HG03196 (cell line): ENCODE measurements around the gene PLXNC1.

ENCODE experiments used
- ATAC-seq: cut with Tn5 transposase; IDR thresholded peaks from one replicate; pipeline ENCODE4 v1.9.1; 2021; ENCODE audit not compliant: unreplicated experiment

The PLXNC1 gene

DNA sequence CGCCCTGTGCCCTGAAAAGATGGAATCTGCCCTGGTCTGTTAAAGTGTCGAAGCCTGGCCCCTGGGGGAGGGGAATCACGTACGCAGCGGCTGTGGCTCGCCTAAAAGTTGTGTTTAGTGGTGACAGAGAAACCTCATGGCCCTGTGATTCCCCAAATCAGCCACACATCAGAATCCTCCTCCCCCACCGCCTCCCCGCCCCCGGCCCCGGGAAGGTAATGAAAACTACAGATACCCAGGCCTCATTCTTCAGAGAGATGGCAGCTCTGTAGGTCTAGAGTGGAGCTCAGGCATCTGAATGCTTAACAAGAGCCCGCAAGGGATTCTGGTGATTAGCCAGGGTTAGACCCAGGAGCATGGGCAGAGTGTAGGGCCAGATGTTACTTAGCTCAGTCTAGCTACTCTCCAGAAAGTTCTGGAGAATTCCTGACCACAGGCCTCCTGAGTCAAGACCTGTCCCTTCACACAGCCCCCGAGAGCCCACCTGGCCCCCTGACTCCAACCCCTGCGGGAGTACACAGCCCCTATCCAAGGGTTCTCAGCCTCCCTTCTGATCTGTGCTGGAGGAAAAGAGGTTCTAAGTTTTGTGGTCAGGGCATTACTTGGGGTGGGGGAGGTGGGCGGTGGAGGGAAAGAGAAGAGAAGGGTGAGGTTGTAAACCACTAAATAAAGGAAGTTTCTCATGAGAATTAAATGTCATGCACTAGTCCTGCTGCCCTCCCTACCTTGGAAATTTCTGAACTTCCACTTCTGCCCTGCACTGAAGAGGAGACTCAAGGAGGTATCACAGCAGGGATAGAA is 114.8 kb downstream of the PLXNC1 start:
- no peak for ATAC-seq

DNA sequence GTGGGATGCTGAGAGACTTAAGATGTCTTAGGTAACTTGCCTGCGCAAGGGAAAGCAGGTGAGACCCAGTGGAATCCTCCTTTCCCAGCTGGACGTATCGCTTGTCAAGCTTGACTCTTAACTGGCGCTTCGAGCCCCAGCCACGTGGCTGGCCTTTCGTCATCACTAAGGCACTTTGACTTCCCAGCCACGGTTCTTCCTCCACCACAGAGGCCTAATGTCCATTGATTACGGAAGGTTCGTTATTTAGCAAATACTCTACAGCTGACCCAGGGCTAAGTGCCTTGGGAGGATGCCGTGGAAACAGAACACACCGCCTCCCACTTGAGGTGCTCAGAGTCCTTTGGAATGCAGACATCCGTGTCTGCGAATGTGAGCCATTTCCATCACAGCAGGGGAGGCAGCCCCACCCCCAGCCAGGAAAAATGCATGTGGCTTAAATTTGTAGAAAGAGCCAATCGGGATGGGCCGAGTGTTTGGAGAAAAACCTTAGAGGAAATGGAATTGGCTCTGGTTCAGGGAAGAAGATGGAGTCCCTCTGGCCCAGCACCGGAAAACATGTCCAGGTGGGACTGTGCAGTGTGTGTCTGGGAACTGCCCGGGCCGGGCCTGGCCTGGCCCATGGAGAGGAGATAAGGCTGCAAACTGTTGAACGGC is 115.7 kb downstream of the PLXNC1 start:
- ATAC-seq, result no peak

DNA sequence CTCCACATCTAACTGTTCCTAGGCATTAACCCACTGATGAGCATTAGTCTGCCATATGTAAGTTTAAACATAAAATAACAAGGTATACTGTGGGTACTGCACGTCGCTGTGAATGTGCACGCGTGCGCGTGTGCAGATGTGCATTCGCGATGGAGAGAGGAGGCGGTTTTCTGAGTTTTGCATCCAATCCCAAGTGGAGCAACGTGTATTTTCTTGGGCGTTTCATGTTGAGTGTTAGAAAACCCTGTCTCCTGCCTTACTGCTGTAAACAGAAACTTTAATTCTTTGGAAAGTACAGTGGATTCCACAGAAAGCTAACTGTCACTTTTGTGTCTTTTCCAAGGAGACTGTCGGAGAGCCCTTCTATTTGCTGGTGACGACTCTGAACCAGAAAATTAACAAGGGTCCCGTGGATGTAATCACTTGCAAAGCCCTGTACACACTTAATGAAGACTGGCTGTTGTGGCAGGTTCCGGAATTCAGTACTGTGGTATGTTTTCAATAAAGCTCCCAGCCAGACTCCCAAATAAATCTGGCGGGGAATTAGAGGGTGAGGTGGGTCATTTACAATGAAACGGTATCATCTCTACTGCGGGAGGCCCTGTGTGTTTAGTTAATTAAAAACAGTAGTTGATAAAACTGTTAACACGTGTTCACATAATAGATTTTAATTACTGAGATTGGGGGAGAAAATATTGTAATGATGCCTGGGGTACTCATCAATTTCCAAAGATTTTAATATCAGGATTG is 116.5 kb downstream of the PLXNC1 start:
- no peak for ATAC-seq

DNA sequence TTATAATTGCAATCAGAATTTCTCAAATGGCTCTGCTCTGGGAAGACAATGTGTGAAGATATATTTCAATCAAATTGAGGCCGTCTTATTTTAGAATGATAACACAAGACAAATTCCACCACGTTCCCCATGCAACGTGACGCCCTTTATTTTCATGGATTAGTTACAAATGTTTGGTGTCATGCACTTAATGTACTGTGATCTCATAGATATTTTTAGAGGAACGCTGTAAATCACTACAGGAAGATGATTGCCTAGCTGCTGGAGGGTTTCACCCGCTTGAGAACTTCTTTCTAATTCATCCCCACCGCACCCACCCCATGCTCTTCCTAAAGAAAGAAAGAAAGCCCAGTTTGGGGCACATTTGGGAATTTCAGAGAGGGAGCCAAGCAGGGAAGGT is 117.2 kb downstream of the PLXNC1 start:
- ATAC-seq, result no peak

DNA sequence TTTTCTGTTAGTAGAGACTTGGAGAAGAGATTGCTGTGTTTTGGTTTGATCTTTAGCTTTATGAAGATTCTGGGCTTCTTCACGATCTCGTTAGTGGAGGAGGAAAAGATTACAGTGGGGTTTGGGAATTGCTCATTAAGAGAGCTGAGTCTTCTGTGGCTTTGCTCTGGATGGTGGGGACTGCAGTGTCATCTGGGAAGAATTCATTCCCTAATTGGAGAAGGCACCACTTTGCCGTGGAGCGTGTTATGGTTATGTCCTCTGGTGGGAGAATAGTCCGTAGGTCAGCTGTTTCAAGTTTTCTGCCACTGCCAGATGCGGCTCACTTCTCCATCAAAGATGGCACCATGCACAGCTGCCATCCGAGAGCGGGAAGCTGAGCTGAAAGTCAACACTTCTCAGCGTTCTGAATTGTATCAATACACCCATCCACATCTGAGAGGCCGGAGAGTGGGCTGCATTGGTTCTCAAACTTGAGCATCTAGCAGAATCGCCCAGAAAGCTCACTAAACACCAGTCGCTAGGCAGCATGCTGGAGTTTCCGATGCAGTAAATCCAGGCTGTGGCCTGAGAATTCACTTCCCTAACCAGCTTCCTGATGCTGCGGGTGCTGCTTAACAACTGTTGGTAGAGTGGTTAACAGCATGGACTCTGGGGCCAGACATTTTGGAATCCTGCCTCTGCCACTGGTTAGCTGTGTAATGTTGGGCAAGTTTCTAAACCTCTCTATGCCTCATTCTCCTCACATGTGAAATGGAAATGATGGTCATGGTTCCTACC is 117.8 kb downstream of the PLXNC1 start:
- ATAC-seq, result no peak

DNA sequence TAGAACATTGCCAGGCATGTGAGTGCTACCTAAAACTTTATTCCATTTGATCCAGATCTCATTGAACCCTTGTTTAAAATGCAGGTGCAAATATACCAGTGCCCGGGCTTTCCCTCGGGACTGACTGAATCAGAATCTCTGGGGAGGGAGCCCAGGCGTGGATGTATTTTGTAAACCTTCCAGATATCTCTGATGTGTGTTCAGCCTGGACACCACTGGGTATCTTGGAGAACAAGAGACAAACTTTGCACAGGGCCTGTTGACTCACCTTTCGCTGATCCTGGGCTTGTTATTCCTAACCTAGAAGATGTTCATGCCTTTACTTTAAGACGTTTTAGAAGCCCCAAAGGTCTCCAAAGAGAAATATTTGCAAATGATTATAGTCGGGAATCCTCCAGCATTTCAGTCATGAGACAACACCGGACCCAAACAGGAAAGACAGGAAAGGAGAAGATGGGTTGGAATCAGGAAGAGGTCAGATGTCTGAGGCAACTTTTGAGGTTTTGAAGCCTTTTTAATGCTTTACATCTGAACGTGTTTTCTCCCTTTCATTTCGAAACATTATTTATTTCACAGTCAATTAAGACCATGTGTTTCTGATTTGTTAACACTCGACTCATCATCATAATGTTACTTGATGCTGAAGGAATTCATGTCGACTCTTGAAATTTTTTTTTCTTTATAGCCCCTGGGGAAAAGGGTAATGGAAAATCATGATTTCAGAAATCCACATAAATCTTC is 118.6 kb downstream of the PLXNC1 start:
- ATAC-seq, result no peak

DNA sequence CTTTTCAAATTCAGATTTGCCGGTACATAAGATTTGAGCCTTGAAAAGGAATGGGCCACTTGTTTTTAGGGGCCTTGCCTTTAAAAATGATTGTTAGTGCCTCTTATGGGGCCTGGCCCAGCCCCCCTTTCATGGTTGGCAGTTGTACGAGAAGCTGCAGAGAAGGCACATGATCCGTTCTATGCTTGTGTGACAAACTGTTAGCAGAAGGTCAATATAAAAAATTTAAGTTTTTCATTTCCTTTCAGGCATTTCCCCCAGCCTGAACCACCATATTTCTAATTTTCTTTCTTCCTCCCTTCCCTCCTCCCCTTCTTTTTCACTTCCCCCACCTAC is 119.1 kb downstream of the PLXNC1 start:
- ATAC-seq, result no peak

DNA sequence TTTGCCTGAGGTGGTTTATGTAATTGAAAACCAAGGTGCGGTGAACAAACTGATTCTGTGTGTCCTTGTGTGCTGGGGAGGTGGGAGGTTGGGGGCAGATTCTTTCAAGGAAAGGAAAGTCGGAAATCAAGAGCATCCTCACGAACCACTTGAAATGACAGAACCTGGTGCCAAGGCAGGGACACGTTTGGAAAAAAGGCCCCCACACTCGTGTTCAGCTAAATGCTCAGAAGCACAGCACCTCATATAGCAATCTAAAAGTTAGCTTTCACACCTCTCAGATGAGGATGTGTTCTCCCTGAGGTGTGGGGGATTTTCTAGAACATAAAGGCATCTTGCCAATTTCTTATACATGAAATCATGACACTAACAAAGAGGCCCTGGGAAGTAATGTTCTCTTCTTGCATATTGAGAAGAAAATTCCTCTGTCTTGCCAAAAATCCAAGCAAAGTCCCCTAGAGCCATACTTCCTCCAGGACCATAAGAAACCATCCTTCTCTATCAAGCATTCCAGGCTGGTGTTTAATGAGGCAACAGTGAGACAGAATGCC is 119.6 kb downstream of the PLXNC1 start:
- ATAC-seq, result no peak

DNA sequence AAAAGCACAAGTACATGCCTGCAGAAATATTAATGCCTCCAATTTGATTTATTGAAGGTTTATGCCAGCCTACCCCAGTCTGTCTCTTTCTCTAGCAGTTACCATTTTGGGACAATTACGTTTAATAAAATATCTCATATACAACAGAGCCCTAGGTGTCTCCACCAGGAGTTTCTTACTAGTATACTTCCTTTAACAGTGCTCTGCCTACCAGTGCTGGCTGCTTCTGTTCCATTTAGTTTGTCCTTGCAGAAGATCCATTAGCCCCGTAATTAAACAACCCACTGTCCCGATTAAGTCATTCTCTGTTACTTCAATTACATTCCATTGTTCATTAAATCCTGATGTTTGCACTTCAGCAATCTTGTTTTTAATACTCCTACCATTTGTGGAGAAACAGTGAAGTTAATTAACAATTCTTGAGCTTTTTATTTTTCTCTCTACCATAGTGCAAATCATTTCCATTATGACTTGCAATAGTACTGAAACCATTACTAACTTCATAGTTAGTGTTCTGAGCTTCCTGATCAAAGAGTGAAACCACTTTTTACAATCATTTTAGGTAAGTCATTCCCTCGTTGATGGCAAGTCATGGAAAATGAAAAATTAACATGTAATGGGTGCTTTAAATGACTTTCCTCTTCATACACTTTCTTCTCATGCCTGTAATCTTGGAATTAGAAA is 121.1 kb downstream of the PLXNC1 start:
- ATAC-seq, result no peak

DNA sequence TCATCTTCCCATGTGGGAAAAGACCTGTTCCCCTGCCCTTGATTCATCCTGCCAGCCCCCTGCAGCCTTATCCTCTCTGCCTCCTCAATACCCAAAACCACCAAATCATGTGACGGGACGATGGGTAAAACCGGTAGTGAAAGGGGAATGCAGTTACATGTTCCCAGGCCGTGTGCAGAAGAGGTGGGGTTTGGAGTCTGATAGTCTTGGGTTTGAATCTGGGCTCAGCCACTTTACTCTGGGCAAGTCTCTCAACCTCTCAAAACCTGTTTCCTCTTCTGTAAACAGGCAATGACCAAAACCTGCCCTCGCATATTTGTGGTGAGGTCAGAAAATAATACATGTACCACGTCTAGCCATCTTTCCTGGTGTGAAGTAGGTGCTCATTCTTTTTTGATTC is 123.0 kb downstream of the PLXNC1 start:
- no peak for ATAC-seq

DNA sequence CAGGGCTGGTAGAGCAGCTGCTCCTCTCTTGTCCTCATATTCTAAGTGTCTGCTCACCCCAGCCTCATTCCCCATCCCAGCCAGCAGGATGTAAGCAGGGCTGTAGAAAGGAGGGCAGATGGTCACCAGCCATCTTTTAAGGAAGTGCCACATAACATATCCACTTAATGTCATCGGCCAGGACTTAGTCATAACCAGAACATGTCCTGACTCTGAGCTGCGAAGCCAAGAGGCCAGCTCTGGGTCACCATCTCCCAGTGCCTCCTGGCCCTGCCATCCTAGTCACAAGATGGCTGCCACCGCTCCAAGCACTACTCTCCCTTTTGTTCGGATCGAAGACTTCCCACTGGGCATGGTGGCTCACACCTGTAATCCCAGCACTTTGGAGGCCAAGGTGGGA is 123.9 kb downstream of the PLXNC1 start:
- ATAC-seq, result no peak

DNA sequence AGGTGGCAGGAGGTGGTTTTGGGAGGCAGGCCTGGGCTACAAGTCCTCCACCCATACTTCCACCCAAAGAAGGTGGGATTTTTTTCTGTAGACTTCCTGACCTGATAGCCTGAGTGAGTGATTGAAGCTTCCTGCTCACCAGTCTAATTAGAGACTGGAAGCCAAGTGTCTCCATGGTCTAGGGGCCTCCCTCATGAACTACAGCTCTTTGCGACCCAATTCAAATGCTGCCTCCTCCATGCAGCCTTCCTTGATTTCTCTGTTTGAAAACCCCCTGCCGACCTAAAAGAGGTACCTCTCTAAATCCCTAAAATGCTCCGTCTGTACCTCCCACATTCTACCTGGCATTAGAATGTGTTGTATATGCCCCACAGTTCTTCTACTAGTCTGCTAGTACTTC is 124.9 kb downstream of the PLXNC1 start:
- ATAC-seq, result no peak

DNA sequence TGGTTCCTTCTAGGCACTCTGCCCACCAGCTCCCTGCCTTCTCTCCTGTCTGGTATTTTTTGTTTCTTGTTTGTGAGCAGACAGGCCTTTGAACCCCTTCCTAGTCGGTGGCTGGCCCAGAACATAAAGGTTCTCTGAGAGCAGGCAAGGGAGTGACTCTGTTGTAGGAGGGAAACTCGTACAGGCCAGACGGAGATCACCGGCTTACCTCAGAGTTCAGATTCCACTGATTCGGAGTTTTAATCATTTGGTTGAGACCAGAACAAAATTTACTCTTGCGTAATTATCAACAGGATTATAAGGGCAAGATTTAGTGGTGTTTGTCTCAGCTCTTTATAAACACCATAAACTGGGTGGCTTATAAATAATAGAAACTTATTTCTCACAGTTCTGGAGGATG is 128.3 kb downstream of the PLXNC1 start:
- ATAC-seq, result no peak

DNA sequence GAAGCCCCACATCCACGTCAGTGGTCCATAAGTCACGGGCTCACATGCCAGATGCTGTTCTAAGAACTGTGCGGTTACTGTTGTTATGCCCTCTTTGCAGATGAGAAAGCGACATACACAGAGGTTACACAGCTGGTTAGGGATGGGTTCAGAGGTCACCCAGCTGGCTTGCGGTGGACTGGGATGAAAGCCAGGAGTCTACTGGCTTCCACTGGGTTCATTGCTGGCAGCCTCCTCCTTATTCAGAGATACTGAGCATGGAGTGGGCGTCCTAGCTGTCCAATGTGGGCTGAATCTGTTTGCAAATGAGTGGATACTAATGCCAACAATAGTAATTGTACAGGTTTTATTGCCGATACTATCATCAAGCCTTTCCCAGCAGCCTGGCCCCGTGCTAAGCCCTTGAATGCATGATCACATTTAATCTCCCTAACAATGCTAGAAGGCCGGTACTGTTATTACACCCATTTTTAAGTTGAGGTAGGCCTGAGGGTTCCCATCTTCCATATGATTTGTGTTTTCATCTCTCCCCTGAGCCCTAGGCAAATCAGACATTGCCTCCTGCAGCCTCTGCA is 129.1 kb downstream of the PLXNC1 start:
- no peak for ATAC-seq

DNA sequence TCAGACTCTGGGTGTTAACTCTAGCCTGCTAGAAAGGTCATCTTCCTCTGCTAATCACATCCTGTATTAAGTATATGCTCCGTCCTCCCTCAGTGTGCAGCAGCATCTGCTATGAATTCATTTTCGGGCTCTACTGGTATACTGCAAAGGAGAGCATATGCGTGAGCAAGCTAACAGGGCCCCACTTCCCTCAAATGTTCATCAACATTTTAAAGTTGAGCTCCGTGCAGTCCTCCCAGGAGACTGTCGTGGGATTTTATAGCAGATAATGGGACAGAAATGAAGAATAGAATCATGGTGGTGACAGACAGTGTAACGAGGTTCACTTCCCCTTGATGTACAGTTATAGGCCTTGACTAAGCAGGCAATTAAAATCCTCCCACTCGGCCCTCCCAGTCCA is 131.7 kb downstream of the PLXNC1 start:
- ATAC-seq, result no peak

DNA sequence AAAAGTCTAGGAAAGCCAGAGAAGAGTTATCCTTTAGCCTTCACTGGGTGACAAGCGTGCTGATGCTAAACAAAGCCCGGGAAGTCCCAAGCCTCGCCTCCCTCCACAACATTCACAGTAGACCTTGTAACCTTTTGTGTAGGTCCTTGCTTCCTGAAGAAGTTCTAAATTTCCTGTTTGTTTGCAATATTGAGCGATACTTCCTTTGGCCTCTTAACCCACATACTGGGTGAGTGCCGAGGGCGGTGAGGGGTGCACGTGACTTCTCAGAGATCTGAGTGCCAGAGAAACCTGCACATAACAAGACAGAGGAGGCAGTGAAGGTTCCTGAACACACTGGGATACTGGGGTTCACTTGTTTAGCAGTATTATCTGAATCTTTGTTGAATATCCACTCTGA is 134.3 kb downstream of the PLXNC1 start:
- ATAC-seq, result no peak

DNA sequence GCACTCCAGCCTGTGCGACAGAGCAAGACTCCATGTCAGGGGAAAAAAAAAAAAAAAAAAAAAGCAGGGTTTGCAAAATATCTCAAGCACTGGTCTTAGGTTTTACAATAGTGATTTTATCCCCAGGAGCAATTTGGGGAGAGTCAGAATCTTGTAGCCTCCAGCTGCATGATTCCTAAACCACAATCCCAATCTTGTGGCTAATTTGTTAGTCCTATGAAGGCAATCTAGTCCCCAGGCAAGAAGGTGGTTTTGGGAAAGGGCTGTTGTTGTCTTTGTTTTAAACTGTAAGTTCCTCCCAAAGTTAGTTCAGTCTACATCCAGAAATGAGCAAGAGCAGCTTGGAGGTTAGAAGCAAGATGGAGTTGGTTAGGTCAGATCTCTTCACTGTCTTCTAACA is 135.7 kb downstream of the PLXNC1 start:
- ATAC-seq, result no peak

DNA sequence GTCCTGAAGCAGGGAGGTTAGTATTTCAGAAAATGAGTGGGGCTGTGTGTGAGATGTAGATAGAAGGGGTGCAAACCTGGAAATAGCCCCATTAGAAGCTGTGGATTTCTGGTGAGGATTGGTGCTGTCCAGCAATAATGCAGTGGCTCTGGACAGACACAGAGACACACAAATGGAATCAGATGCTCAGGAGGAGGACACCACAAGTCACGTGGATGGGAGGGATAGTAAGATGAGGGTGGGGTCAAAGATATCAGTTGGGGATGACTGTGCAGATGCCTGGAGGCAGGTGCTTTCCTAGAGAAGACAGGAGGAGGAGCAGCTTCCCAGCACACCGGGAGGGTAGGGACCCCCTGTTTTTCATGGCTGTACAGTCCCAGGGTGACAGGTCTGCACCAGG is 136.5 kb downstream of the PLXNC1 start:
- ATAC-seq, result no peak

DNA sequence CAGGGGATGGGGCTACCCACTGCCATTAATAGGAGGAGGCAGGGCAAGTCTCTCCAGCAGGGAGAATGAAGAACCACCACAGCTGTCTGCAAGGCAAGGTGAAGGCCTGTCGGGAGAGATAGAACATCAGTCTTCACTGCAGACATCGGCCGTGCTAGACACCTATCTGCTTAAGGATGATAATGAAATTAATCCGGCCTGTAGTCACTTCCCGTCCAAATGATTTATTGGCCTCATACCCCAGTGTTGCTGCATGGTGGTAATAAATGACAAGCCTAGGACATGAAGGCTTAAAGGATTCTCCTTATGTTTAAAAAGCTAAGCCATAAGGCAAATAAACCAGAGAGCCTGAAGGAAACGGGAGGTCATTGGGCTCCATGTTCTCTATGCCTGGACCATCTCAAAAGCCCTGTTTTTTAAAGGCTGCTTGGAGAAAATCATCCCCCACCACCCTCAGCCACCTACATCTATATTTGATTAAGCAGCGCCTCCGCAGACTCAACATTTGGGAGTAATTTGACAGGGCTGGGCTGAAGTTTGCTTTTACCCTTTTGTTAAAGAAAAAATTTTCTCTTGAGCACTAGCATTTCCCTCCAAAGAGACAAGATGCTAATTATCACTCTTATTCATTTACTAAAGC is 137.7 kb downstream of the PLXNC1 start:
- ATAC-seq, result no peak
